GM20000 (cell line): ENCODE measurements around the gene PARM1.
A peak's percentile ranks its signal among the peaks of the same experiment; 100 is the strongest.

ENCODE experiments used
- DNase-seq: peaks from one replicate; pipeline ENCODE4 v3.0.0; 2012; ENCODE audit warnings: low spot score
- TF ChIP-seq, protein P1 (sequence below): IDR thresholded peaks from 2 replicates; pipeline ENCODE4 v1.5.1; 2012; ENCODE audit warnings: mild to moderate bottlenecking, control low read depth; ENCODE audit errors: extremely low read depth, missing control alignments

The PARM1 gene

GRCh38 chr4:74926007-74926406 is 6.9 kb upstream of the PARM1 start:
- TF ChIP-seq, protein P1, sequence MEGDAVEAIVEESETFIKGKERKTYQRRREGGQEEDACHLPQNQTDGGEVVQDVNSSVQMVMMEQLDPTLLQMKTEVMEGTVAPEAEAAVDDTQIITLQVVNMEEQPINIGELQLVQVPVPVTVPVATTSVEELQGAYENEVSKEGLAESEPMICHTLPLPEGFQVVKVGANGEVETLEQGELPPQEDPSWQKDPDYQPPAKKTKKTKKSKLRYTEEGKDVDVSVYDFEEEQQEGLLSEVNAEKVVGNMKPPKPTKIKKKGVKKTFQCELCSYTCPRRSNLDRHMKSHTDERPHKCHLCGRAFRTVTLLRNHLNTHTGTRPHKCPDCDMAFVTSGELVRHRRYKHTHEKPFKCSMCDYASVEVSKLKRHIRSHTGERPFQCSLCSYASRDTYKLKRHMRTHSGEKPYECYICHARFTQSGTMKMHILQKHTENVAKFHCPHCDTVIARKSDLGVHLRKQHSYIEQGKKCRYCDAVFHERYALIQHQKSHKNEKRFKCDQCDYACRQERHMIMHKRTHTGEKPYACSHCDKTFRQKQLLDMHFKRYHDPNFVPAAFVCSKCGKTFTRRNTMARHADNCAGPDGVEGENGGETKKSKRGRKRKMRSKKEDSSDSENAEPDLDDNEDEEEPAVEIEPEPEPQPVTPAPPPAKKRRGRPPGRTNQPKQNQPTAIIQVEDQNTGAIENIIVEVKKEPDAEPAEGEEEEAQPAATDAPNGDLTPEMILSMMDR, result no peak
- no peak for DNase-seq

DNA sequence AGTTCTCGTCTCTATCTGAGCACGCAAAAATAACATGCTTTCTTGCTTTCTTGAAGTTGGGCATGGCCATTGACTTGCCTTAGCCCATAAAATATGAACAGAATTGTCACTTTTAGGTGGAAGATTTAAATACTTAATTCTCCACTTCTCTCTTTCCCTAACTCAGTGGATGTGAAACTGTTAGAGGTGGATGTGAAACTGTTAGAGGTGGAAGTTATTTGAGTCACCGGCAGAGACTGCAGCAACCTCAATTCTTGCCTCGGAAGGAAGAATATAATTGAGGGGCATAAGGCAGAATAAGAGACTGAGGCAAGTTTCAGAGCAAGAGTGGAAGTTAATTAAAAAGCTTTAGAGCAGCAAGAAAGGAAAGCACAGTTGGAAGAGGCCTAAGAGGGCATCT is 2.8 kb upstream of the PARM1 start:
- peak; percentile 18 for DNase-seq
- TF ChIP-seq, protein P1, result no peak

DNA sequence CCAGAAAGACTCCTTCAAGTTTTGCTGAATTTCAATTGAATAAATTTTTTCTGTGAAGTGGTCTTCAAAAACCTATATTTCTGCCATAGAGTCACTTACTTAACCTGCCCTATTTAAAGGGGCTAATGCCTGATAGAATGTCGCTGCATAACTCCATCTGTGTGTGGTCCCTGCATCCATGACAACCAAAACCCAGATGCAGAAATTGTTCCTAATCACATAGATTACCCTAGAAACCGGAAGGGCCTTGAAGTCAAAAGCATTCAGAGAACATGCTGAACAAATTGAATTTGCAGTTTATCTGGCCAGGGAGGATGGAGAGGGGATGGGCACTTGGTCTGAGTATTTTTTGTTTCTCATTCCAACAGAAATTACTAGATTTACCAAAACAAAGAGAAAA is 1.5 kb upstream of the PARM1 start:
- TF ChIP-seq, protein P1, result no peak
- DNase-seq, result no peak

- DNase-seq, result no peak
- TF ChIP-seq, protein P1, result no peak
Observed at GRCh38 chr4:74932010-74932409, 906 bp upstream of the PARM1 start.

DNA sequence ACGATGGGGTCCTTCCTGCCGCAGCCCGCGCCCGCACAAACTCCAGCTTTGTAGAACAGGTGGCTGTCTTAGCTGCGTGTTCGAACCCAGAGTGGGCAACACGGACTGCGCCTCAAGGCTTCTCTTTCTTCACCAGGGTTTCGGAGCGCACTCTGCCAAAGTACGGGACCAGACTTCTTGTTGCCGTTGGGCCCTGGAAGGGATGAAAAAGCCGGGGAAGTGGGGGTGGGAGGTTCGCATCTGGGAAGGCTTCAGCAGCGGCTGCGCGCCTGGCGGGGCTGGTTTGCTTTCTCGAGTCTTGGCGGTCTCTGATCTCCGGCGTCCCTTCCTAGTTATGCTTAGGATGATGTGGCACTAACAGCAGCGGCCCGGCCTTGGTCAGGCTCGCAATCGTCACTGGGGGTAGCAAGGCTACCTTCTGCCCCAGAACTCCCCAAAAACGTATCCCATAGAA is 673 bp downstream of the PARM1 start:
- peak; percentile 23 for DNase-seq
- TF ChIP-seq, protein P1, result no peak

DNA sequence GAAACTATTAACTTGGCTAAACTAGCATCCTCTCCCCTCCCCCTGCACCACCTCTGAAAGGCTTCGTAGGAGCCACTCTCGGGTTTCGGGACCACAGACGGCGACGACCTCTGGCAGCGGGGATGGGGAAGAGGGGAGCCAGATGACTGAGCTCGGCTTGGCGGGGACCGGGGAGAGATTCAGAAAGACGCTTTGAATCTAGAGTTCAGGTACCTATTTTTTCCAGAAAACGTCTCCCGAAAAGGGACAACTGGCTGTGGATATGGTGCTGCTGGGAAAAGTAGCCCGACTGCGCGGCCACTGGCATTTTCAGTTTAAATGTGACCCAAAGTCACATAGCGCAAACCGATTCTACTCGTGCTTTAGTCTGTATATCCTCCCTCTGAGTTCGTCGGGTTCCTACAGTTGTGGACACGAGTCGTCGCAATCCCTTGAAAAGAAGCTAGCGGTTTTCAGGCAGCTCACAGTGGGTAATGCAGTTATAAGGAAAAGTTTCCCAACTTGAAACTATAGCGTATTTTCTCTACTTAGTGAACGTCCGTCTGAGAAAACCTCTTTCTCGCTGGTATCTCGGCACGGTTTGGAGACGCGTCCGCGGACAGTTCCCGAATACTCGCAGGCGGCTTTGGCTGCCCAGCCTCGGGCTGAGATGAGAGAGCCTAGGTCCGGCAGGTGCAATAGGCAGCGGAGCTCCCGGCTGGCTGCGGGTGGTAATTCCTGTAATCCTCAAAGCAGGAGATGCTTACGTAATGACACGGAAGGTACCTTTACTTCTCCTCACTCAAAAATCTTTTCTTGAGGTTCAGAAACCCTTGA is 1.3 kb downstream of the PARM1 start:
- TF ChIP-seq, protein P1, result no peak
- peak; percentile 27 for DNase-seq

- DNase-seq, result no peak
- TF ChIP-seq, protein P1, result no peak
Observed at GRCh38 chr4:74934888-74935287, 2.0 kb downstream of the PARM1 start.
